Calu3 (cell line): ENCODE data around the gene RAMP1. TPM values are rescaled to one million over a fixed set of nuclear protein-coding genes. Genes with fewer than 3 reads are reported as not detected.

Source experiments
- BruUV-seq: library from RNA; stranded (reverse); fragments of 400-500 nt; replicated peaks from 2 replicates; lab custom pipeline; 2021; lab: Mats Ljungman, UMichigan
- CTCF ChIA-PET: fragments of 300-600 bp; sonication (Branson Sonifier 250); formaldehyde crosslinking; loops from one replicate; lab custom pipeline; 2022; ENCODE audit warnings: antibody characterized with exemption; lab: Charles Lee
- DNase-seq: peaks from one replicate; pipeline ENCODE4 v3.0.0; 2022
- H3K27ac Mint-ChIP-seq: one replicate; pipeline ENCODE4 v1.8.0; 2022; ENCODE audit warnings: mixed read lengths; ENCODE audit not compliant: unreplicated experiment
- H3K27me3 Mint-ChIP-seq: one replicate; pipeline ENCODE4 v1.8.0; 2022; ENCODE audit warnings: mixed read lengths; ENCODE audit not compliant: unreplicated experiment
- H3K36me3 Mint-ChIP-seq: one replicate; pipeline ENCODE4 v1.8.0; 2022; ENCODE audit warnings: mild to moderate bottlenecking, moderate library complexity, mixed read lengths; ENCODE audit not compliant: insufficient read depth, unreplicated experiment
- H3K4me1 Mint-ChIP-seq: one replicate; pipeline ENCODE4 v1.8.0; 2022; ENCODE audit warnings: mild to moderate bottlenecking, low read depth, mixed read lengths; ENCODE audit not compliant: unreplicated experiment
- H3K4me3 Mint-ChIP-seq: one replicate; pipeline ENCODE4 v1.8.0; 2022; ENCODE audit warnings: mild to moderate bottlenecking, low read depth, moderate library complexity, mixed read lengths; ENCODE audit not compliant: unreplicated experiment
- H3K9me3 Mint-ChIP-seq: one replicate; pipeline ENCODE4 v1.8.0; 2022; ENCODE audit warnings: low read depth, mixed read lengths; ENCODE audit not compliant: unreplicated experiment
- CTCF ChIP-seq: fragments of 200-600 bp; IDR thresholded peaks from one replicate; pipeline ENCODE4 v1.8.0; 2022; ENCODE audit warnings: antibody characterized with exemption; ENCODE audit not compliant: unreplicated experiment
- intact Hi-C: fragments of 100-400 bp; cut with micrococcal nuclease; formaldehyde crosslinking; loops from one replicate; pipeline ENCODE4 v1.10.0; 2022; ENCODE audit not compliant: unreplicated experiment
- total RNA-seq: library from RNA; stranded (reverse); gene quantifications from 2 replicates; pipeline ENCODE4 v1.2.3, GENCODE V29; 2022

RAMP1 gene
- total RNA-seq, 1 experiment from 2014 or later, result 9.8 TPM

GRCh38 chr2:237894986-237895543, 35.6 kb downstream of the RAMP1 start:
- no peak for TF ChIP-seq CTCF
- H3K36me3 Mint-ChIP-seq, result peaks cover 4% of the 10 kb centered on the region
- no peaks in the 10 kb centered on the region for H3K9me3 Mint-ChIP-seq
- DNase-seq, result no peak
- H3K4me3 Mint-ChIP-seq, result no peak overlapping the region
- CTCF ChIA-PET, result no interaction called here
- H3K4me1 Mint-ChIP-seq, result peaks cover 8% of the 10 kb centered on the region
- no TSS peak for BruUV-seq
- H3K27me3 Mint-ChIP-seq, result no peaks in the 10 kb centered on the region
- no peak overlapping the region for H3K27ac Mint-ChIP-seq
- intact Hi-C loops, result no loop called here

GRCh38 chr2:237895544-237896506, 36.4 kb downstream of the RAMP1 start:
- DNase-seq, result no peak
- TF ChIP-seq CTCF, result no peak
- CTCF ChIA-PET, result no interaction called here

GRCh38 chr2:237896507-237896892, 37.1 kb downstream of the RAMP1 start:
- TF ChIP-seq CTCF, result no peak
- Mint-ChIP-seq H3K4me3 (no peak overlapping the region), H3K27ac (no peak overlapping the region), H3K4me1 (peaks cover 8% of the 10 kb centered on the region), H3K27me3 (no peaks in the 10 kb centered on the region), H3K36me3 (peaks cover 4% of the 10 kb centered on the region), H3K9me3 (no peaks in the 10 kb centered on the region)
- no peak for DNase-seq
- intact Hi-C loops, result no loop called here
- BruUV-seq, result no TSS peak
- CTCF ChIA-PET, result no interaction called here

More at GRCh38 chr2:237895544-237896506, 36.4 kb downstream of the RAMP1 start:
- H3K4me1 Mint-ChIP-seq, result peaks cover 8% of the 10 kb centered on the region
- H3K36me3 Mint-ChIP-seq, result peaks cover 4% of the 10 kb centered on the region
- intact Hi-C loops, result no loop called here
- no peaks in the 10 kb centered on the region for H3K9me3 Mint-ChIP-seq
- no peak overlapping the region for H3K27ac Mint-ChIP-seq
- no TSS peak for BruUV-seq
- H3K4me3 Mint-ChIP-seq, result no peak overlapping the region
- no peaks in the 10 kb centered on the region for H3K27me3 Mint-ChIP-seq

GRCh38 chr2:237896956-237897355, 37.5 kb downstream of the RAMP1 start:
- Mint-ChIP-seq H3K4me1 (peaks cover 8% of the 10 kb centered on the region), H3K36me3 (peaks cover 4% of the 10 kb centered on the region), H3K27ac (no peak overlapping the region), H3K27me3 (no peaks in the 10 kb centered on the region), H3K4me3 (no peak overlapping the region), H3K9me3 (no peaks in the 10 kb centered on the region)
- no peak for DNase-seq
- TF ChIP-seq CTCF, result no peak
- no TSS peak for BruUV-seq
- CTCF ChIA-PET, result no interaction called here
- intact Hi-C loops, result no loop called here
